GM19239 (cell line): Measurements from ENCODE around the gene P3H3.
"Not testable (repeated sequence)": the region's sequence is repeated elsewhere in the genome, so short reads cannot be mapped to it uniquely, and the experiment has no call there.

ENCODE experiments used
- DNase-seq: peaks from one replicate; pipeline ENCODE4 v3.0.0; 2011; ENCODE audit warnings: low spot score; ENCODE audit not compliant: insufficient read length
- FAIRE-seq: peaks from 2 replicates; lab custom pipeline; 2011; peaks lifted over from hg19 to GRCh38; lab: Jason Lieb, UNC

The P3H3 gene

GRCh38 chr12:6883683-6884082 lies 55.5 kb downstream of the P3H3 start:
- FAIRE-seq (no peak), DNase-seq (no peak)

- no peak for DNase-seq
Observed at GRCh38 chr12:6884539-6884938, 56.3 kb downstream of the P3H3 start.

GRCh38 chr12:6886206-6886999 lies 58.2 kb downstream of the P3H3 start:
- FAIRE-seq, DNase-seq: not testable (repeated sequence)

More at GRCh38 chr12:6884539-6884938, 56.3 kb downstream of the P3H3 start:
- FAIRE-seq = no peak

- DNase-seq (no peak), FAIRE-seq (no peak)
Observed at GRCh38 chr12:6887460-6887859, 59.3 kb downstream of the P3H3 start.

DNA sequence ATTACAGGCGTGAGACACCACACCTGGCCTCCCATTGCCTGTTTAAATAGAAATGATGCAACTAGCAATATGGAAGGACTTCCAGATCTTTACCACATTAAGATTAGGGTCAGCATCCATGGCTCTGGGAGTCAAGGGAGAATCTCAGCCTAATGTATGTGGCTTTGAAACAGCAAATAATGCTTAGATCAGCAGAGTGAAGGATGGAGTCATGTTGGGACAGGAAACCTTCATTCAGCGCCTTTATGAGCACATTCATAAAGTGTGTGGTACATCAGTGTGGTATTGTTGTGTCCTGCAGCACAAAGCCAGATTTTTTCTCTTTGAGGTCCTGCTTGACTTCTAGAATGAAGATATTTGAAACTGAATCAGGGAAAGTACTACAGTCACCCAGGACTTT lies 60.2 kb downstream of the P3H3 start:
- no peak for DNase-seq

GRCh38 chr12:6888794-6889193 lies 60.6 kb downstream of the P3H3 start:
- DNase-seq = not testable (repeated sequence)

More for the DNA sequence above, 60.2 kb downstream of the P3H3 start:
- no peak for FAIRE-seq

More at GRCh38 chr12:6888794-6889193, 60.6 kb downstream of the P3H3 start:
- FAIRE-seq = not testable (repeated sequence)
